Stimulated activated CD4-positive, alpha-beta T cell treated with anti-CD3 and anti-CD28 coated beads, Interleukin-12 subunit alpha, Interleukin-12 subunit beta, amount 100 ng/mL, for 48 hours (primary cell): Measurements from ENCODE around the gene TYW1.
A peak's percentile ranks its signal among the peaks of the same experiment; 100 is the strongest.
"Not testable (repeated sequence)": the region's sequence is repeated elsewhere in the genome, so short reads cannot be mapped to it uniquely, and the experiment has no call there.

ENCODE experiments used
- DNase-seq, 3 donors: peaks; one replicate each; pipeline ENCODE4 v3.0.0-alpha.2; 2020; ENCODE audit warnings: low read depth in 2 of 3, low spot score in 1 of 3

The TYW1 gene

GRCh38 chr7:67114483-67115246 lies 118.0 kb downstream of the TYW1 start:
- DNase-seq: not testable (repeated sequence)

- DNase-seq: not testable (repeated sequence)
Measured at GRCh38 chr7:67120491-67120890, 123.9 kb downstream of the TYW1 start.

- not testable (repeated sequence) for DNase-seq
Measured at GRCh38 chr7:67128257-67128656, 131.6 kb downstream of the TYW1 start.

GRCh38 chr7:67130766-67131165 lies 134.1 kb downstream of the TYW1 start:
- not testable (repeated sequence) for DNase-seq

GRCh38 chr7:67134912-67135311 lies 138.3 kb downstream of the TYW1 start:
- peak; percentile 12 to 30 (median 15) for DNase-seq

- DNase-seq: not testable (repeated sequence)
Measured at GRCh38 chr7:67135617-67136486, 139.2 kb downstream of the TYW1 start.

GRCh38 chr7:67137489-67137888 lies 140.9 kb downstream of the TYW1 start:
- not testable (repeated sequence) for DNase-seq

- not testable (repeated sequence) for DNase-seq
Measured at GRCh38 chr7:67139876-67140275, 143.2 kb downstream of the TYW1 start.

- not testable (repeated sequence) for DNase-seq
Measured at GRCh38 chr7:67141001-67141400, 144.4 kb downstream of the TYW1 start.

- DNase-seq: not testable (repeated sequence)
Measured at GRCh38 chr7:67143091-67143786, 146.6 kb downstream of the TYW1 start.

GRCh38 chr7:67145581-67146193 lies 149.1 kb downstream of the TYW1 start:
- not testable (repeated sequence) for DNase-seq

GRCh38 chr7:67149131-67149530 lies 152.5 kb downstream of the TYW1 start:
- DNase-seq: not testable (repeated sequence)

- DNase-seq: not testable (repeated sequence)
Measured at GRCh38 chr7:67154374-67154773, 157.7 kb downstream of the TYW1 start.

- not testable (repeated sequence) for DNase-seq
Measured at GRCh38 chr7:67156064-67156463, 159.4 kb downstream of the TYW1 start.

- not testable (repeated sequence) for DNase-seq
Measured at GRCh38 chr7:67163285-67163684, 166.7 kb downstream of the TYW1 start.

GRCh38 chr7:67171151-67171550 lies 174.5 kb downstream of the TYW1 start:
- DNase-seq: not testable (repeated sequence)

GRCh38 chr7:67176730-67177129 lies 180.1 kb downstream of the TYW1 start:
- DNase-seq: not testable (repeated sequence)

- not testable (repeated sequence) for DNase-seq
Measured at GRCh38 chr7:67178915-67179688, 182.5 kb downstream of the TYW1 start.

- DNase-seq: not testable (repeated sequence)
Measured at GRCh38 chr7:67182956-67183750, 186.5 kb downstream of the TYW1 start.
